ENCODE measurements around the gene CHST12. TPM values are rescaled to one million over a fixed set of nuclear protein-coding genes. Genes with fewer than 3 reads are reported as not detected.
"Not testable (repeated sequence)": the region's sequence is repeated elsewhere in the genome, so short reads cannot be mapped to it uniquely, and the experiment has no call there.

Gene CHST12
- total and polyA plus RNA-seq, 10 of the 15 experiments (the other 5 are each of a cell fraction or from before 2014, with no cell fraction given) = 0.05 to 14.2 (median 3.3) TPM

DNA sequence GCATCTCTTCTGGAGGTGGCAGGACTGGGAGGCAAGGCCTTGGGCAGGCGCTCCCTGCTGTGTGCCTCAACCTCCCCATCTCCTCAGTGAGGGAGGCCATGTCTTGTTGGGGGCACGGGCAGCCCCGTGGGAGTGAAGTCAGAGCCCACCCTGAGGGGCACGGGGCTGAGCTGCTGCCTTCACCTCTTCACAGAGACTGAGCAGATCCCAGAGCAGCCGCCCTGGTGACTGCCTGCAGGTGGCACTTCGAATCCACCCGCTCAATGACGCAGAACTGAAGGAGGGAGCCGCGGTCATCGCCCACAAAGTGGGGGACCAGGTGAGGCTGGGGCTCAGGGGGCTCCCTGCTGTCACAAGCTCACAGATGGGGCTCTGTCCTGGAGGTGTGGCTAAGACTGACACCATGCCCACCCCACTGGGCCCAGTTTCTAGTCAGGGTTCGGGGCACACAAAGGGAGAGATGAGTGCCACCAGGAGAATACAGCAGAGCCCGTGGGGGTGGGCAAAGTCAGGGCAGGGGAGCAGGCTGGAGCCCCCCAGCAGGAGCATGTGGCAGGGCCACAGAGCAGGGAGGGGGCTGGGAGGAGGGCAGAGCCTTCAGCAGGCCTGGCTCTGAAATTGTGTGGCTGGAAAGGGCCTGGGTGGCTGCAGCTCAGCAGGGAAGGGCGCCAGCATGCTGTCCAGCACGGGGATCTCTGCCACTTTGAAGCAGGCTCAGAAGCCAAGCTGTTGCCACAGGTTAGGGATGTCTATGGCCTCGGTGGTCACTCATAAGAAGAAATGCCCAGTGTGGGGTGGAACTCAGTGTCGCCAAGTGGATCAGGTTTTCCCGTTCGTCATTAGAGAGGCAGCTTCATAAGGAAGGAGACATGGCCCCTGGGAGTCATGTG lies 18.8 kb upstream of the CHST12 start:
- Histone ChIP-seq H3K27ac (ENCODE audit: control insufficient read depth, insufficient read depth) (no peak overlapping the region), H3K4me3 (no peak overlapping the region), H3K27me3 (replicated peaks in 1 of 2; ENCODE audit: control insufficient read depth in 2 of 2, insufficient read depth in 2 of 2, low read length in 1 of 2) (no peaks in the 10 kb centered on the region), H3K36me3 (ENCODE audit: control insufficient read depth in 2 of 2, insufficient read depth in 2 of 2, low read length in 1 of 2) (peaks cover 10 to 30% of the 10 kb centered on the region in 2 experiments; a peak in 3 of 4 replicates), H3K9me3 (replicated peaks; ENCODE audit: control insufficient read depth, insufficient read depth, low read length) (no peaks in the 10 kb centered on the region), H3K9ac (ENCODE audit: control insufficient read depth, insufficient read depth, low read length) (no peak overlapping the region), H2AFZ (ENCODE audit: control insufficient read depth, low read depth, low read length) (no peak overlapping the region), H4K20me1 (ENCODE audit: control insufficient read depth, insufficient read depth) (no peaks in the 10 kb centered on the region), H3K4me2 (ENCODE audit: control insufficient read depth, insufficient read depth) (no peak overlapping the region), H3K4me1 (ENCODE audit: control insufficient read depth, insufficient read depth, low read length) (no peaks in the 10 kb centered on the region), H3K79me2 (ENCODE audit: control insufficient read depth, insufficient read depth, low read length) (no peaks in the 10 kb centered on the region)
- SMC1A ChIA-PET (ENCODE audit: uncharacterized antibody, unreplicated experiment) = interaction anchor here (1.3 kb wide), 1 partner anchor 84 kb away, joined by 5 read pairs; no protein-coding TSS in a partner anchor
- no TSS peak for BruUV-seq (replicated peaks)
- in situ Hi-C loops (cut with MboI) = no loop called here
- CTCF ChIA-PET = interaction anchor here (0.7 to 1.5 kb wide), 4 partner anchors 15 to 84 kb away, joined by 3 to 13 read pairs (median 4); no protein-coding TSS in a partner anchor
- no peak for FAIRE-seq
- WGBS (ENCODE audit: insufficient coverage, insufficient replicate concordance, low lambda C conversion rate, missing lambda C conversion rate) = 74% methylated on average over 19 of the region's 19 CpGs
- RAD21 ChIA-PET (ENCODE audit: unreplicated experiment) = interaction anchor here (0.6 to 2.1 kb wide), 4 partner anchors 18 to 508 kb away, joined by 3 to 5 read pairs (median 4); partner anchors contain the start of gene CHST12
- peak; percentile 22; the same call in 2 of the 3 replicates for ATAC-seq
- intact Hi-C loops (cut with micrococcal nuclease; ENCODE audit: unreplicated experiment) = no loop called here
- POLR2A ChIA-PET = no interaction called here
- TF ChIP-seq TCF3 (IDR thresholded peaks at IDR 0.05; ENCODE audit: borderline replicate concordance, insufficient read depth, low read depth, low read length) (no peak), ZSCAN29 (IDR thresholded peaks at IDR 0.05) (no peak), ATF7 (IDR thresholded peaks at IDR 0.05; ENCODE audit: low read depth) (no peak), POLR2A (IDR thresholded peaks at IDR 0.05; ENCODE audit: low read depth, low read length) (no peak), RAD21 (IDR thresholded peaks at IDR 0.05; ENCODE audit: insufficient read depth, low read depth, low read length) (0 out of 2 replicates have a peak, but pooled peaks have one; percentile 5), MYC (IDR thresholded peaks at IDR 0.05; ENCODE audit: insufficient read depth, insufficient read length, insufficient replicate concordance, low read length, severe bottlenecking) (no peak), ZNF207 (IDR thresholded peaks at IDR 0.05; ENCODE audit: borderline replicate concordance) (no peak), CHD2 (IDR thresholded peaks at IDR 0.05; ENCODE audit: borderline replicate concordance, low read depth, low read length) (no peak), PML (IDR thresholded peaks at IDR 0.05; ENCODE audit: low read length) (no peak)
- TF ChIP-seq, protein P1, sequence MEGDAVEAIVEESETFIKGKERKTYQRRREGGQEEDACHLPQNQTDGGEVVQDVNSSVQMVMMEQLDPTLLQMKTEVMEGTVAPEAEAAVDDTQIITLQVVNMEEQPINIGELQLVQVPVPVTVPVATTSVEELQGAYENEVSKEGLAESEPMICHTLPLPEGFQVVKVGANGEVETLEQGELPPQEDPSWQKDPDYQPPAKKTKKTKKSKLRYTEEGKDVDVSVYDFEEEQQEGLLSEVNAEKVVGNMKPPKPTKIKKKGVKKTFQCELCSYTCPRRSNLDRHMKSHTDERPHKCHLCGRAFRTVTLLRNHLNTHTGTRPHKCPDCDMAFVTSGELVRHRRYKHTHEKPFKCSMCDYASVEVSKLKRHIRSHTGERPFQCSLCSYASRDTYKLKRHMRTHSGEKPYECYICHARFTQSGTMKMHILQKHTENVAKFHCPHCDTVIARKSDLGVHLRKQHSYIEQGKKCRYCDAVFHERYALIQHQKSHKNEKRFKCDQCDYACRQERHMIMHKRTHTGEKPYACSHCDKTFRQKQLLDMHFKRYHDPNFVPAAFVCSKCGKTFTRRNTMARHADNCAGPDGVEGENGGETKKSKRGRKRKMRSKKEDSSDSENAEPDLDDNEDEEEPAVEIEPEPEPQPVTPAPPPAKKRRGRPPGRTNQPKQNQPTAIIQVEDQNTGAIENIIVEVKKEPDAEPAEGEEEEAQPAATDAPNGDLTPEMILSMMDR (IDR thresholded peaks at IDR 0.05 in 2 of 3, conservative IDR thresholded peaks at IDR 0.05 in 1 of 3; ENCODE audit: control insufficient read depth in 2 of 3, extremely low read depth in 1 of 3, insufficient read depth in 1 of 3, low read depth in 3 of 3, low read length in 3 of 3) = peak in 2 of 3 experiments; percentile 15 to 23; a peak in 3 of 6 replicates
- DNase-seq (ENCODE audit: low read depth, low spot score) = no peak

DNA sequence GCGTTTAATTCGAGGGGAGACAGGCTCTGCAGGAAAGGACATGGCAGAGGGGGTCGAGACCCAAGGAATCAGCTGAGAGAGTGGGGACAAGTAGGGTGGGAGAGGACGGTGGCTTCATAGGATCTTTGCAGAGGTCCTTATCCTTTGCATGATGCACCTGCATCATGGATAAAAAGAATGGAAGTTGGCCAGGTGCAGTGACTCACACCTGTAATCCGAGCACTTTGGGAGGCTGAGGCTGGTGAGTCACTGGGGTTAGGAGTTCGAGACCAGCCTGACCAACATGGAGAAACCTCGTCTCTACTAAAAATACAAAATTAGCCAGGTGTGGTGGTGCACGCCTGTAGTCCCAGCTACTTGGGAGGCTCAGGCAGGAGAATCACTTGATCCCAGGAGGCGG lies 17.3 kb upstream of the CHST12 start:
- intact Hi-C loops (cut with micrococcal nuclease; ENCODE audit: unreplicated experiment); POLR2A ChIA-PET: not testable (repeated sequence)
- WGBS (ENCODE audit: insufficient coverage, insufficient replicate concordance, low lambda C conversion rate, missing lambda C conversion rate) = 83% methylated on average over 9 of the region's 9 CpGs

More for the DNA sequence above, 17.3 kb upstream of the CHST12 start:
- H3K4me3 ChIP-seq; H3K4me2 ChIP-seq (ENCODE audit: control insufficient read depth, insufficient read depth); FAIRE-seq; ATAC-seq; in situ Hi-C loops (cut with MboI); H3K9ac ChIP-seq (ENCODE audit: control insufficient read depth, insufficient read depth, low read length); H3K9me3 ChIP-seq (replicated peaks; ENCODE audit: control insufficient read depth, insufficient read depth, low read length); DNase-seq (ENCODE audit: low read depth, low spot score); SMC1A ChIA-PET (ENCODE audit: uncharacterized antibody, unreplicated experiment); H3K4me1 ChIP-seq (ENCODE audit: control insufficient read depth, insufficient read depth, low read length); H3K79me2 ChIP-seq (ENCODE audit: control insufficient read depth, insufficient read depth, low read length); H2AFZ ChIP-seq (ENCODE audit: control insufficient read depth, low read depth, low read length); CTCF ChIA-PET; H4K20me1 ChIP-seq (ENCODE audit: control insufficient read depth, insufficient read depth); H3K27me3 ChIP-seq (replicated peaks in 1 of 2; ENCODE audit: control insufficient read depth in 2 of 2, insufficient read depth in 2 of 2, low read length in 1 of 2); H3K27ac ChIP-seq (ENCODE audit: control insufficient read depth, insufficient read depth); BruUV-seq (replicated peaks): not testable (repeated sequence)
- H3K36me3 ChIP-seq (ENCODE audit: control insufficient read depth in 2 of 2, insufficient read depth in 2 of 2, low read length in 1 of 2) = peaks cover 3 to 17% of the 10 kb centered on the region in 2 experiments; a peak in 3 of 4 replicates
- RAD21 ChIA-PET (ENCODE audit: unreplicated experiment) = interaction anchor here (1.3 kb wide), 1 partner anchor 82 kb away, joined by 4 read pairs; no protein-coding TSS in a partner anchor

Data from GM12878 (cell line).